Cerebellar nuclear complex (tissue), 1 donor: ENCODE data around the gene SIRT5.

ENCODE experiments used
- DNase-seq, 2 experiments: peaks; one replicate each; lab custom pipeline; 2025; lab: John Stamatoyannopoulos, UW

SIRT5 gene

DNA sequence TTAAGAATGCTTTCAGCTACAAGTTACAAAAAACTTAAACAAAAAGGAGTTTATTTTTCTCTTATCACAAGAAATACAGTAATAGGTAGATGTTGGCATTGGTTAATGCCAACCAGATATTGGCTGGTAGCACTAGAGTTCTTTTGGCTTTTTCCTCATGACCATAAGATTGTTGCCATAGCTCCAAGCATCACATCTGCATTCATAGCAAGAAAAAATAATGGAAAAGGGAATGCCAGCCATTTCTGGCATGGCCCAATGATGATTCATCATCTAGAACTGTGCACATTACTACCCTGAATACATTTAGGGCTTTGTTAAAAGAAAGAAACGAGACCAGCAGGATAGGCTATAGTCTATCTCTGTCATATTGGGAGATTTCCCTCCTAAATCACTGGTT, 20.8 kb upstream of the SIRT5 start:
- no peak for DNase-seq

- no peak for DNase-seq
These were observed 19.5 kb upstream of the SIRT5 start for GRCh38 chr6:13554929-13555333.

DNA sequence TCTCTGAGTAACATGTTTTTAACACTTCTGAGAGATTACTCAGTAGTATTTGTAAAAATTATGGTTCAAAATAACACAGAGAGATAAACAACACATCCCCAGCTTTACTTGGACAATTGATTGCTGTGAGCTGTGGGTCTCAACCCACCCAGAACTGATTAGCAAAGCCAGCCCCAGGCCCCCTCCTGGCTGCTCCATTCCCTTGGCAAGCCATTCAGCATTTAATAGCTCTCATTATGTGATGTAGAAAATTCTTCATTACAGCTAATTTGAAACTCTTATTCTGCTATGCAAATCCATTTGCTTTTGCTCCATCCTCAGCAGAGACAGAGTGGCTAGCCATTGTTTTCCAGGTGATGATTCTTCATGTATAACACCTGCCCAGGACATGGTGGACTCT, 16.6 kb upstream of the SIRT5 start:
- no peak for DNase-seq

GRCh38 chr6:13558718-13559117, 15.7 kb upstream of the SIRT5 start:
- peak in 1 of 2 experiments; percentile 6 for DNase-seq

- DNase-seq = no peak
These were observed 15.2 kb upstream of the SIRT5 start for GRCh38 chr6:13559251-13559650.

GRCh38 chr6:13559968-13560650, 14.3 kb upstream of the SIRT5 start:
- no peak for DNase-seq

DNA sequence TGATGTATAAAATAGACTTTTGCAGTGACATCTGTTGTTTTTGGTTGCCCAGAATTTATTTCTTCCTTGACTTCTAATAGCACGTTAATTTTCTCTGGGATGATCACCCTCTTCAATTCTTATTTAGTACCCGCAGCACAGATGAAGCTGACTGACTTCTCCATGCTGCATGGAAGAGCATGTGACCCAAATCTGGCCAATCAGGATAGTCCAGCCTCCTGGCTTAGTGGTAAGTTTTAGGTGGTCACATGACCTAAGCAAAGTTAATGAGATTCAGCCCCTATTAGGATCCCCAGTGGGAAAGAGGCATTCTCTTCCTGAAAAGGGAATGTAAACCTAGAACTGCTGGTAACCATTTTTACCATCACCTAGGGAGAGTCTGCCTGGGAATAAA, 13.8 kb upstream of the SIRT5 start:
- no peak for DNase-seq

DNA sequence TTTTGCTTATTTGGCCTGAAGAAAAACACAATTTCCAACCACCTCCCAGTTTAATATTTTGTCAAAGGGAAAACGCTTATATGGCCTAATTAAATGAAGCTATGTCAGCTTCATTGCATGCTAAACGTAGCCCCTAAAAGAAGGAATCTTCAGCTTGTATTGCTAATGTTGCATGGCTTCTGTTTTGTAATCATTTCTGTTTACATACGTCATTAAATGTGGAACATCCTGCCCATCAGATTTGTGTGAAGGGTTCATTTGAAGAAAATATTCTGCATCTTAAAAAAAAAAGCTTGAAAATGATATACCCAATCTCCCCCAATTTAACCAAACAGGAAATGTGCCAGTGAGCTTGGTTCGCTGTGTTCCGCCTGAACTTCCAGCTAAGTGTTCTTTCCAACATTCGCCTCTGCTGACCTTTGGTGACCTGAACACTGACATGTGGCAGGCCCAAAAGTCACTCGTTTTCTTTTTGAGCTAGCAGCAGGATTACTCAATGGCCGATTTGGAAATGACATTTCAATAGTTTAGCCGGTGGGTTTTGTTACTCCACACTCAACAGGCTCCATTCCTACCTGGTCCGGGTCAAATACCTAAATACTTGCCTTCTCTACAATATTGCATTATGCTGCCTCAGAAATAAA, 12.7 kb upstream of the SIRT5 start:
- DNase-seq = no peak

GRCh38 chr6:13563009-13563408, 11.4 kb upstream of the SIRT5 start:
- no peak for DNase-seq

DNA sequence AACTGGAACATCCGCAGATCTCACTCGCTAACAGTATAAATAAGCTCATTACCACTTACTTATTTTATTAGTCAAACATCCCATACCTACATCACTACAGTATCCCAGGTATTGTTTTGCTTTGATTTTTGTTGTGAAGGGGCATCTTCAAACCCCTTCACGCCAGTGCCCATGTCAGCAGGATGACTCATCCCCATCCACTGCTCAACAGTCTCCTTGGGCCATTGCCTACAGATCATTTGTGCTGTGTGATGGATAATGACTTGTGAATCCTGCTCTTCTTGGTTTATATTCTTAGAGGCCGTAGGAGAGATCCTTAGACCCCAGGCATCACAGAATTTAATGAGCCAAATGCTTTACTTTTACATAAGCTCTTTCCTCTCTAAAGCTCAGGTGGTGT, 8.5 kb upstream of the SIRT5 start:
- no peak for DNase-seq

GRCh38 chr6:13566500-13566899, 7.9 kb upstream of the SIRT5 start:
- DNase-seq = no peak

DNA sequence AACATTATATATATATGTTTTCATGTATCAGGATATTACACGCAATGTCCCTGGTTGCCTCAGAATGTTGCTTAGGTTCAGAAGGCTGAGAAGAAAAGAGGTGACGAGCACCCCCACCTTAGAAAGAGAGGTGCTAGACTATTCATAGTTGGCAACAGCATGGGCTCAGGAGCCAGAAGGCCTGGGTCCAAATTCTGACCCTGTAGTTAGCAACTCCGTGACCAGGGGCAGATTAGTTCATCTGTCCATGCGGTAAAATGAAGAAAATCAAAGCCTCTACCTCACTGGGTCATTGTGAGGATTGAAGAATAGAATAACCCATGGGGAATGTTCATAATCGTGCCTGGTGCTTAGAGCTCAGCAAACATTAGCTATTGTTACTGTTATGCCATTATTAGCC, 5.4 kb upstream of the SIRT5 start:
- no peak for DNase-seq

GRCh38 chr6:13572240-13572639, 2.2 kb upstream of the SIRT5 start:
- no peak for DNase-seq

- DNase-seq = no peak
These were observed 1.3 kb upstream of the SIRT5 start for GRCh38 chr6:13572951-13573654.

DNA sequence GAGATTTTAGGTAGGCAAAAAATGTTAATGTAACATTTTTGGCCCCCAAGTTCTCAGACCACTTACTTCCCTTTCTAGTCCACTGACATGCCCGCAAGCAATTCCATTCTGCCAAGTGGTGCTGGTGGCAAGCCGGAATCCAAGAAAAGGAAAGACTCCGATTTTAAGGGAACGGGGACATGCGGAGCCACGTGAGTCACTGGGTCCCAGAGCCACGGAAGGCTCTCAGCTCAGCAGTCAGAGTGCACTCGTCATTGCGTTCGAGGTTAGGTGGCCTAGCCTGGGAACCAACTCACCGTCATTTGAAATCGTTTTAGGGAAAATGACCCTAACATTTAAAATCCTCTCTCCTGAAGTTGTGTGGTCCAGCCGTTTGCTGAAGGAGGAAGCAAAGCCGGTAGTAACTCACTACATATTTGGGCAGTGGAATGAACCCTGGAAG, 711 bp upstream of the SIRT5 start:
- no peak for DNase-seq

DNA sequence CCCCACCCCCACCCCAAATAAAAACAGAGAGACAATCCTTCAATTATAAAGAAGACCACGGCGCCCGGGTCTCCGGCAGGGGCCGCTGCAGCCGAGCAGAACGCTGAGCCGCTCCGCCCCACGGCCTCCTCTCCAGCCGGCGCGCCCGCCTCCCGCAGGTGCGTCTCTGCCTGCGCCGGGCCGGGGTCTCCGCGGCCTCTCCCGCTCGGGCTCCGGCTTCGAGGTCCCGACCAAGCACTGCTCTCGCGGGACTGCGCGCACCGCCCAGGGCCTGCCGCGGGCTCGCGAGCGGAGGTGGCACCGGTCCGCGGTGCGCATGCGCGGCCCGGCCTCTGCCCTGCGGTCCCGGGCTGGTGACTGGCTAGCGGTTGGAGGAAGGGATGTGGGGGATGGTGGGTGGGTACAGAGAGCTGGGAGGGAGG, 241 bp upstream of the SIRT5 start:
- DNase-seq = peak in 1 of 2 experiments; percentile 52

GRCh38 chr6:13575377-13575775, 975 bp downstream of the SIRT5 start:
- no peak for DNase-seq

- DNase-seq = no peak
These were observed 1.6 kb downstream of the SIRT5 start for GRCh38 chr6:13576017-13576416.

DNA sequence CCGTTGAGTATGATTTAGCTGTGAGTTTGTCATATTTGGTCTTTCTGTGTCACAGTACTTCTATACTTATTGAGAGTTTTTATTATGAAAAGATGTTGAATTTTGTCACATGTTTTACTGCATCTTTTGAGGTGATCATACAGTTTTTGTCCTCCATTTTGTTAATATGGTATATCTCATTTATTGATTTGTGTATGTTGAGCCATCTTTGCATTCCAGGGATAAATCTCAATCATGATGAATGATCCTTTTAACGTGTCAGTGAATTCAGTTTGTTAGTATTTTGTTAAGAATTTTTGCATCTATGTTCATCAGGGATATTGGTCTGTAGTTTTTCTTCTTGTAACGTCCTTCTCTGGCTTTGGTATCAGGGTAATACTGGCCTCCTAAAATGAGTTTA, 3.5 kb downstream of the SIRT5 start:
- DNase-seq = no peak

DNA sequence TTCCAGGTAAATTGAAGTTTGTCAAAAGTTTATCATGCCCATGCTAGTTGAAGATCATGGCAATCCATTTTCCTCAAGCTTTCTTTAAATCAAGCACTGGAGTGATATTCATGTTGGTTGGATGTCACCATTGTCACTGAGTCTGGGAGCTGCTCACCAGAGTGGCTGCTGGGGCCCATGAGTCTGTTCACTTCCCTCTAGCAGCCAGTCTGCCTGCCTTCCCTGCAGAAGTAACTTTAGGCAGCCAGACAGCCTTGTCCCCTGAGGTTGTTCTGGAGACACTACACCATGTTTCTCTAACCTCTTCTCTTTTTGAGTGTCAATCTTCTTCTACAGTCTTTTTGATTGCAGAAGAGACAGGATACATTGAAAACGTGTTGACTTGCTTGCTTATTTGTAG, 5.5 kb downstream of the SIRT5 start:
- no peak for DNase-seq

- no peak for DNase-seq
These were observed 7.4 kb downstream of the SIRT5 start for GRCh38 chr6:13581700-13582229.

GRCh38 chr6:13586603-13587542, 12.5 kb downstream of the SIRT5 start:
- DNase-seq = no peak
